RWPE1 (cell line): ENCODE results near the gene OR10J1.

ENCODE experiments used
- CTCF ChIA-PET: fragments of 350-600 bp; sonication (Branson Sonifier 250); formaldehyde crosslinking; extraction: SDS; loops from one replicate; lab custom pipeline; 2021; lab: Yijun Ruan, JAX
- POLR2A ChIA-PET: fragments of 400-600 bp; formaldehyde crosslinking; extraction: SDS; loops from one replicate; lab custom pipeline; 2020; ENCODE audit warnings: antibody characterized with exemption; ENCODE audit not compliant: low non-redundant PET; lab: Yijun Ruan, JAX
- DNase-seq: peaks from one replicate; pipeline ENCODE4 v3.0.0; 2012; ENCODE audit warnings: low spot score
- H3K27ac ChIP-seq: fragments of 450-650 bp; 2 replicates; pipeline ENCODE4 v1.5.1; 2017
- CTCF ChIP-seq: fragments of 450-650 bp; conservative IDR thresholded peaks from 2 replicates; pipeline ENCODE4 v1.5.1; 2017; ENCODE audit warnings: low read depth, mild to moderate bottlenecking

OR10J1 gene

GRCh38 chr1:159439422-159439821 lies at the start of gene OR10J1:
Gene OR10J1, plus strand, starts transcription at chr1:159439722. Its CDS starts 70 bp downstream, at chr1:159439792.
- ChIA-PET CTCF (no interaction called here), POLR2A (no interaction called here)
- TF ChIP-seq CTCF: no peak
- no peak for DNase-seq
- H3K27ac ChIP-seq: no peak within 1 kb of the TSS

GRCh38 chr1:159406821-159407220 lies 32.7 kb upstream of the OR10J1 start:
- CTCF ChIA-PET: no interaction called here
- DNase-seq: no peak
- POLR2A ChIA-PET: no interaction called here
- H3K27ac ChIP-seq: no peak overlapping the region
- no peak for TF ChIP-seq CTCF

- CTCF ChIA-PET: interaction anchor here (0.6 kb wide), 1 partner anchor 1476 kb away, joined by 3 read pairs; no protein-coding TSS in a partner anchor
- POLR2A ChIA-PET: interaction anchor here (0.5 kb wide), 1 partner anchor 978 kb away, joined by 5 read pairs; no protein-coding TSS in a partner anchor
- no peak overlapping the region for H3K27ac ChIP-seq
- DNase-seq: no peak
- no peak for TF ChIP-seq CTCF
Observed at GRCh38 chr1:159408862-159409400, 30.6 kb upstream of the OR10J1 start.

- ChIA-PET POLR2A (no interaction called here), CTCF (no interaction called here)
- no peak for DNase-seq
- TF ChIP-seq CTCF: no peak
- no peak overlapping the region for H3K27ac ChIP-seq
Observed at GRCh38 chr1:159421821-159422220, 17.7 kb upstream of the OR10J1 start.

GRCh38 chr1:159428536-159428935 lies 11.0 kb upstream of the OR10J1 start:
- TF ChIP-seq CTCF: no peak
- ChIA-PET CTCF (no interaction called here), POLR2A (no interaction called here)
- no peak for DNase-seq
- H3K27ac ChIP-seq: no peak overlapping the region

GRCh38 chr1:159429074-159429861 lies 10.3 kb upstream of the OR10J1 start:
- no peak overlapping the region for H3K27ac ChIP-seq
- ChIA-PET CTCF (no interaction called here), POLR2A (no interaction called here)
- TF ChIP-seq CTCF: no peak
- DNase-seq: peak; percentile 4
